Measurements from ENCODE around the gene AEN.

Gene AEN

DNA sequence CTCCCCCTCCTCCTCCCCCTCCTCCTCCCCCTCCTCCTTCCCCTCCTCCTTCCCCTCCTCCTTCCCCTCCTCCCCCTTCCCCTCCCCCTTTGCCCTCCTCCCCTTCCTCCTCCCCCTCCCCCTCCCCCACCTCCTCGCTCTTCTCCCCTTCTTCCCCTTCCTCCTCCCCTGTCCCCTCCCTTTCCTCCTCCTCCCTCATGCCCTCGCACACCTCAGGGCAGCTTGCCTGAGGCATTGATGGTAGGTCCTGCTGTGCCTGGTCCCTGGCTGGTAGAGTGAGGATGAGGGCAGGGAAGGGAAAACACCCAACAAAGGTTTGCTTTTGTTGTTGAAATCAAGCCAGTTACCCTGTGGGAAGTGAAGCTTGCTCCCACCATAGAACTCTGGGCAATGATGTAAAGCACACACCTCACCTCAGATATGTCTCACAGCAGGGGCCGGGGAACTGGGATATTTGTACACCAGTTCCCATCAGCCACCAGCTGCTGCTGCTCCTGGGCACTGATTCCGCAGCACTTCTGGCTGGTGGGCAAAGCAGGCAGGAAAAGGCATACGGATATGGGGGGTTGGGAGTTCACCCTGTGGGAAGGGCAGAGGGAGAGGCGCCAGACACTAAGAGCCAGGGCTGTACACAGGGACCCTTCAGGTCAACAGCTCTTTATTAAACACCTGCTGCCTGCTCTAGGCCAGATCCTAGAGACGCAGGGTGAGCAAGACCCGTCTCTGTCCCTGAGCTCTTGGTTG, 31.5 kb downstream of the AEN start:
- DNase-seq: no peak

- DNase-seq: no peak
Observed at GRCh38 chr15:88653200-88654064, 32.3 kb downstream of the AEN start.

GRCh38 chr15:88654430-88655102, 33.4 kb downstream of the AEN start:
- DNase-seq: no peak

GRCh38 chr15:88655103-88655553, 34.0 kb downstream of the AEN start:
- DNase-seq: no peak

DNA sequence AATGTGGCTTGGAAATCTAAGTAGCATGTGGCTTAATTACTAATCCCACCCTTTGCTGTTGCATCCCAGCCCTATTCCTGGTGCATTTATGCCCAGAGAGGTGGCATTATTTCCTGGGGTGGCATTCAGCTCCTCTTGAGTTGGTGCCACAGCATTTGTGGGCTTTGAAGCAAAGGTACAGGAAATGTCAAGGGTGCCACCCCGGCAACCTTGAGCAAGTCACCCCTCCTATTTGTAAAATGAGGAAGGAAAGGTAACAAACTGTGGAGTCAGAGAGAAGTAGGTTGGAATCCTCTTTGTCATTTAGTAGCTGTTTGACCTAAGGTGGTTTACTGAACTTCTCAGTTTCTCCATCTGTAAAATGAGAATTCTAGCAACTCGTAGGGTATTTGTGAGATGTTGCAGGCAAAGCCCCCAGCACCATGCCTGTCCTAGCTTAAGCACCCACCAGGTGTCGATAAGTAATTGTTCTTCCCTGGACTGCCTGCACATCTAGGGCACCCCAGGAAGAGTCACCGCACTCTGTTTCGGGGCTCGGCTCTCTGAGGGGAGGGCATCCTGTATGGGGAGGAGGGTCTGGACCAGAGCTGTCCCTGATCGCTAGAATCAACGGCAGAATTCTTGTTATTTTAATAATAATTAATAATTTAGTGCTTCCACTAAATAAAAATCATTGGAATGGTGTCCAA, 34.8 kb downstream of the AEN start:
- no peak for DNase-seq

DNA sequence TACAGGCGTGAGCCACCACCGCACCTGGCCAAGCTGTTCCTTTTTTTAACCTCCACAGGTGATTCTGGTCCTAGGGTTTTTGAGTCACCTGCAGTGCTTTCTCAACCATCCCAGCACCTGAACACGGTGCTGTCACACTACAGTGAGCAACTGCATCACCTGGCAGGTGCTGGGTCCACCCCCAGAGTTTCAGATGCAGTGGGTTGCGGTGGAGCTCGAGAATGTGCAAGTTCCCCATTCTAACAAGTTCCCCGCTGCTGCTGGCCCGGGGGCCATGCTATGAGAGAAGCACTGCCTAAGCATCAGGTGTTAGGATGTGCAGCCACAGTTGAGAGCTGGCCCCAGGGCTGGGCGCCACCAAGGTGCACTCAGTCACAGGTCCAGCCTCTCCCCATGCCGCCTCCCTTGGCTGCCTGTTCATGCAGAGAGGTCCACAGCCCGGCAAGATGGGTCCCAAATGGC, 35.7 kb downstream of the AEN start:
- no peak for DNase-seq

- no peak for DNase-seq
Observed at GRCh38 chr15:88657326-88658069, 36.4 kb downstream of the AEN start.

DNA sequence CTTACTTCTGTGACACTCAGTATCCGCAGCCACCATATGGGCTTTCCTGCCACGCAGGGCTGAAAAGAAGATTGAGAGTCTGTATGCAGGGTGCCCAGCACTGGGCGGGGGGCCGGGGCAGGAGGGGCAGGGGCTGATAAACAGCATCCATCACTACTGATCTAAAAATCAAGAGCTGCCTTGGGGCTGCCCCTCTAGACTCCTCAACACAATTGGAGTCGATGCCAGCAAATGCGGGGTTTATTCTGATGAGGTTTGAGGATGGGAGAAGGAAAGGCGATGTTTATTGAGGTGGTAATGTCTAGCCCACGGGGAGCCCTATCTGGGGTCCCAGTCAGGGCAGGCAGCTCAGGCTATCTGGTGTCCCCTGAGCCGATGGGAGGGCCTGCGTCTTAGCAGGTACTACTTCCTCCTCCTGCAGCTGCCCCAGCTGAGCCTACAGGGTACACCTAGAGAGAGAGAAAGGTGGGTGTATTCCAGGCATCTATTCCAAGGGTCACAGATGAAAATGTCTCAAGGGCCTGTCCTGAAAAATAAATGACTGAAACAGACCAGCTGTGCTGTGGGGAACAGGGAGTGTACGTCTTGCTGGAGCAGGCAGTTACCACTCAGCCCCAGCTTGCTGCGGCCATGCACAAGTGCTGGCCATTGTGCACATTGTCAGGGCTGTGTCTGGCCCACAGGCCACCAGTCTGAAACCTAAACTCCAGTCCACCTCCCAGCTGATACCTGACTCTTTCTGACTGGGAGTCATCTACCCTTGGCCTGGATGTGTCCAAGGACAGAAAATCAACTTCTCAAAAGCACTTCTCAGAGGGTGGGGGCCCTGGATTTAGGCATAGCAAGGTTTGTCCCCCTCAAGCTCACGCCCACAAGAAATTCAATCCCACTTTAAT, 37.2 kb downstream of the AEN start:
- DNase-seq: no peak

- no peak for DNase-seq
Observed at GRCh38 chr15:88658972-88659931, 38.1 kb downstream of the AEN start.

DNA sequence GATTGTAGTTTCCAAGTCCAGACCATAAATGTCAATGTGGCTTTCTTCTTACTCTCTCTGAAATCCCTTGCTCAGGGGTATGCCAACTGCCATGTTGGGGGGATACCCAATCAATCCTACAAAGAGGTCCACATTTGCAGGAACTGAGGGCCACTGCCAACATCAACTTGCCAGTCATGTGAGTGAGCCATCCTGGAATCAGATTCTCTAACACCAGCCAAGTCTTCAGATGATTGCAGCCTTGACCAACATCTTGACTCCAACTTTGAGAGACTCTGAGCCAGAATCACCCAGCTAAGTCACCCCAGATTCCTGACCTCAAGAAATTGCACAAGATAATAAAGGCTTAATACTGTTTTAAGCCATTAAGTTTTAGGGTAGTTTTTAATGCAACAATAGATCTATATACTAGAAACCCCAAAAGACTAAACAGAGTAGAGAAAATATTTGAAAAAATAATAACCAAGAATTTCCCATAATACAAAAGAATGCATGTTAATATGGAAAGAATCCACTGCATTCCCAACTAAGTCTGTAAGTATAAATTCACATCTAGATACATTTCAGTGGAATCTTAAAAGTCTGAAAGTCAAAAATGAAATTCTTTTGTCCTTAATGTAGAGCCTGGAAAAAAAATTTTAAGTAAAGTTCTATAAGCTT, 40.0 kb downstream of the AEN start:
- DNase-seq: no peak

GRCh38 chr15:88661761-88662556, 40.8 kb downstream of the AEN start:
- DNase-seq: no peak

DNA sequence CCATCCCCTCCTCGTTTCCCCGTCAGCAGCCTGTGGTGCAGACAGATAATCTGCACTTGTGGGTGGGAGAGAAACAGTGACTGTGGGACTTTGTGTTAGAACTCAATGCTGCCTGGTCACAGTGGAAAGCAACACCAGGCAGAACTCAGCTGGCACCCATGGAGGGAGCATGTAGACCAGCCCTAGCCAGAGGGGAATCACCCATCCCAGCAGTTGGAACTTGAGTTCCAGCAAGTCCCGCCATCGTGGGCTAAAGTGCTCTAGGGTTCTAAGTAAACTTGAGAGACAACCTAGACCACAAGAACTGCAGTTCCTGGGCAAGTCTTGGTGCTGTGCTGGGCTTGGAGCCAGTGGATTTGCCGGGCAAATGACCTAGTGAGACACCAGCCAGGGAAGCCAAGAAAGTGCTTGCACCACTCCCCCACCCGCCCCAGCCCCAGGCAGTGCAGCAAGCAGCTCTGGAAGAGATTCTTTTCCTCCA, 42.0 kb downstream of the AEN start:
- no peak for DNase-seq

DNA sequence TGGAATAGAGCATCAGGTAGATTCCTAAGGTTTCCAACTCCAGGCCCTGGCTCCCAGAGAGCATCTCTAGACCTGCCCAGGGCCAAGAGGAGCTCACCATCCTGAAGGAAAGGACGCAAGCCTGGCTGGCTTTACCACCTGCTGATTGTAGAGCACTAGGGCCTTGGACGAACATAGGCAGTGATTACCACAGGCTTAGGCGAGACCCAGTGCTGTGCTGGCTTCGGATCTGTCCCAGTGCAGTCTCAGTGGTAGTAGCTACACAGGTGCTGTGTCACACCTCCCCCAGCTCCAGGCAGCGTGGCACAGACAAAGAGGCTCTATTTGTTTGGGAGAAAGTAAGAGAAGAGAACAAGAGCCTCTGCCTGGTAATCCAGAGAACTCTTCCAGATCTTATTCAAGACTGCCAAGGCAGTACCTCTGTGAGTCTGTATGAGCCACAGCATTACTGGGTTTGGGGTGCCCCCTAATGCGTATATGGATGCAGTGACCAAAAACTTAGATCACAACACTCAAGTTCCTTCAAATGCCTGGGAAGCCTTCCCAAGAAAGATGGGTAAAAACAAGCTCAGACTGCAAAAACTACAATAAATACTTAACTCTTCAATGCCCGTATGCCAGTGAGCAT, 43.1 kb downstream of the AEN start:
- DNase-seq: peak; percentile 48

- DNase-seq: no peak
Observed at GRCh38 chr15:88674661-88675060, 53.5 kb downstream of the AEN start.

DNA sequence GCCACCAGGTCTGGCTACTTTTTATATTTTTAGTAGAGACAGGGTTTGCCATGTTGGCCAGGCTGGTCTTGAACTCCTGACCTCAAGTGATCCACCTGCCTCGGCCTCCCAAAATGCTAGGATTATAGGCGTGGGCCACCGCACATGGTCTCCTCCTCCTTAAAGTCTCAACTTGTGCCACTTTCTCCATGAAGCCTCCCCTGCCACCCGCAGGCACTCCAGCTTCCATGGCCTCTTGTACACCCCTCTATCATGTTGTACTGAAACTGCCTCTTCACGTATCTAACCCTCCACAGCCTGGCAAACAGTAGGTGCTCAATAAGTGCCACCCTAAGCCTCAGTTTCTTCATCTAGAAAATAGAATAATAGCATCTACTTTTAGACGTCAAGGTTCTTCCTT, 57.6 kb downstream of the AEN start:
- DNase-seq: no peak

GRCh38 chr15:88680241-88681001, 59.3 kb downstream of the AEN start:
- DNase-seq: no peak
